ENCODE results near the gene ULK4.
"Not testable (repeated sequence)": the region's sequence is repeated elsewhere in the genome, so short reads cannot be mapped to it uniquely, and the experiment has no call there.

GRCh38 chr3:41446316-41446715 is 515.6 kb downstream of the ULK4 start:
- TF ChIP-seq CTCF (conservative IDR thresholded peaks at IDR 0.05 in 1 of 2, IDR thresholded peaks at IDR 0.05 in 1 of 2; ENCODE audit: low read depth in 1 of 2, low read length in 2 of 2); EZH2 (IDR thresholded peaks at IDR 0.05; ENCODE audit: low read length, missing control alignments): not testable (repeated sequence)
